NCI-H526 treated with DMSO at 0.1 percent for 48 hours (cell line): ENCODE results near the gene NOS3.
A peak's percentile ranks its signal among the peaks of the same experiment; 100 is the strongest.

Experiments
- DNase-seq: peaks from one replicate; lab custom pipeline; 2025; lab: John Stamatoyannopoulos, UW

NOS3 gene

GRCh38 chr7:151058781-151059366 lies 68.1 kb downstream of the NOS3 start:
- DNase-seq, result peak; percentile 25

DNA sequence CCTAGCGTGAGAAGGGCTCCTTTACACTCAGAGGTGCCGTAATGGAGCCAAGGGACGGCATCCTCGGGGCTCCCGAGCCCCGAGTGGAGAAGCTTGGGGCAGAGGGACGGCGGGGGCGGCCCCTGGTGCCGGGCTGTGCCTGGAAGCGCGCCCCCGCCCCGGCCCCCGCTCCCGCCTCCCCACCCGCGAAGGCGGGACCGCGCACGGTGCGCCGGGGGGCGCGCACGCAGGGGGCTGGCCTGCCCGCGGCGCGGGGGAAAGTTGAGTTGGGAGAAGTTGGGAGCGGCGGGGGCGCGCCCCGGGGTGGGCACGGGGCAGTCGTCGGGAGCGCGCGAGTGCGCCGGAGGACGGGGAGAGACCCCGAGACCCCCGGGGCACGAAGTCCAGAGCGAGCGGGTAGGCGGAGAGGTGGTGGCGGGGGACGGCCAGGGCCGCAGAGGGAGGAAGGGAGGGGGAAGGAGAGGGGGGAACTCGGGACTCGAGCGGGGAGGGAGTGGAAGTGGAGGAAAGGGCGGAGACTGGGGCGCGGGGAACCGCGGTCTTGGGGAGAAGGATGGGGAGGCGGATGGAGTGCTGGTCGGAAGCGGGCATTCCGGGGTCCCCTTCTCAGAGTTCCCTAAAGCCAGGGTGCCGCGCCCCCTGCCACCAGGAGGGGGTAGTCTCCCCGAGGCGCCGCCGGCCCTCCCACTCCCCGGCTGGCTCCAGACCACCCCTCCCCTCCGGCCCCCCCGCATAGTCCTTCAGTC lies 68.7 kb downstream of the NOS3 start, which contains the start of gene SLC4A2:
SLC4A2 (plus strand) TSS at position 223 of the 746 bp plus-strand sequence. CDS start 2,399 bp downstream, outside the sequence.
- peak; percentile 53 for DNase-seq

DNA sequence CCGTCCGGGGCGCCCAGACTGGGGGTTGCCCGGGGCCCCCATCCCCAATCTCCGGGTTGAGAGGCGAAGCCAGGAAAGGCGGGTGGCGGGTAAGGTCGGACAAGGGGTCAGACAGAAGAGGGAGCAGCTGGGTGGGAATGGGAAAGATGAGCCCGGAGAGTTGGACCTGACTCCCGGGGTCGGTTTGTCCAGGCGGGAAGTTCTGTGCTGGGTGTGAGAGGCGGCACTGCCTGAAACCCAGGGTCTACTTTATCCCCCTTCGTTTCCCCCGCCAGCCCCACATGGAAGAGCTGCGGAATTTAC lies 69.2 kb downstream of the NOS3 start:
- peak; percentile 53 for DNase-seq

- DNase-seq, result peak; percentile 51
These were observed 69.8 kb downstream of the NOS3 start for GRCh38 chr7:151060416-151061212.

DNA sequence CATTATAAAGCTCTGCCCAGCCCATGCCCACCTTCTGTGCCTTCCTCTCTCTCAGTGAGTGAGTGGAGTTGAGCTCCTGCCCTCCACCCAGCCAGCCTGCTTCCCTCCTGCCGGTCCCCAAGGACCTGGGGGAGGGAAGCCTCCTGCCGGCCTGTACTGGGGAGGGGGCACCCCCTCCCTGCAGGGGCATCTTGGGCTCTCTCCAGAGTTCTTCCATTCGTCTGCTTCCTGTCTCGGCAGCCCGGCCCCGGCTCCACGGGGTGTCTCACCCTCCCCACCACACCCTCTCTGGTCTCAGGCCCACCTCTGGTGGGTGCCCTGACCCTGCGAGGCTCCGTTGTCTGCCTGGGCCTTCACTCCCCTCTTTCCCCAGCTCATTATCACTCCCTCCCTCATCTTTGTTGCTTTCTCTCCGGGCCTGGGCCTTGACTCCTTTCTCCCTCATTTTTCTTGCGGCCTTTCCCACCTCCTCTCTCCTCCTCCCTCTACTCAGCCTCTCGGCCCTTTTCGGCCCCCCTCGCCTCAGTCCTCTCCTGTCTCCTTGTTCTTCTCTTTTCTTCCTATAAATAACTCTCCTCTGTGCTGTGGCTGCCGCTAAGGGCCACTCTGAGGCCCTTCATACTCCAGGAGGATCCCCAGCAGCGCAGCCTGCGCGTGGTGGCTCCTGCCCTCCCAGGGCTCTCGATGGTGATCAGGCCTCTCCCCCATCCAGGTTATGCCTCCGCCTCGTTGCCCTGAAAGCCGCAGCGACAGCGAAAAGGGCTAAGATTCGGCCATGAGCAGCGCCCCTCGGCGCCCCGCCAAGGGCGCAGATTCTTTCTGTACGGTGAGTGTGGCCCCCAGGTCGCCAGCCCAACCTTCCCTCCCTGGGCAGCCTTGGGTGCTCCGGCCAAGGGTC lies 70.6 kb downstream of the NOS3 start:
- DNase-seq, result no peak

- DNase-seq, result no peak
These were observed 71.2 kb downstream of the NOS3 start for GRCh38 chr7:151062111-151062398.

GRCh38 chr7:151062399-151063211 lies 71.8 kb downstream of the NOS3 start:
- peak; percentile 86 for DNase-seq

DNA sequence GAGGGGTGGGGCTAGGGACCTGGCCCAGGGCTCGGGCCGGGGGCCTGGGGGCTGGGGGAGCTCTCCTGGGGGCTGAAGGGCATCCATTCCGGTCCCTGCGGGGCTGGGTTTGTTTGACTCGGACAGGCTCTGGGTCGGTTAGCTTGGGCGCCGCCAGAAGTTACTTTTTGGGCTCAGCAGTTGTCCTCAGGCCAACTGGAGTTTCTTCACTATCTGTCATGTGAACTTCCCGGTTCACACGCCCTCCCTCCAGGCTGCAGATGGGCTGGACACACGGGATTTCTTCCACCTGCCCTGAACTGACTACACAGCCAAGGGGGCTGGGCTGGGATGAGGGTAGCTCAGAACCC lies 72.4 kb downstream of the NOS3 start:
- no peak for DNase-seq
